HepG2 (cell line): ENCODE data around the gene FBXO9. TPM values are rescaled to one million over a fixed set of nuclear protein-coding genes. Genes with fewer than 3 reads are reported as not detected.

Source experiments
- AFF4 ChIP-seq: sonication (generic); formaldehyde crosslinking; IDR thresholded peaks from 2 replicates; pipeline ENCODE4 v1.4.0; 2020; ENCODE audit warnings: missing genetic modification reagents
- BRF2 ChIP-seq: sonication (generic); formaldehyde crosslinking; IDR thresholded peaks from 2 replicates; pipeline ENCODE4 v1.8.1; 2022; ENCODE audit warnings: mild to moderate bottlenecking, missing genetic modification reagents
- GATAD1 ChIP-seq: IDR thresholded peaks from 2 replicates; pipeline ENCODE4 v1.6.1; 2016; ENCODE audit warnings: missing genetic modification reagents, missing compliant biosample characterization
- GATAD2A ChIP-seq: IDR thresholded peaks from 2 replicates; pipeline ENCODE4 v1.6.1; 2016
- NCOA1 ChIP-seq: sonication (generic); formaldehyde crosslinking; IDR thresholded peaks from 2 replicates; pipeline ENCODE4 v1.9.0; 2021; ENCODE audit warnings: missing genetic modification reagents
- NR2F6 ChIP-seq, 2 experiments: IDR thresholded peaks; 2 replicates each; pipeline ENCODE4 v1.6.1; 2016; ENCODE audit warnings: antibody characterized with exemption in 1 of 2, mild to moderate bottlenecking in 1 of 2
- NR3C1 ChIP-seq: sonication (generic); formaldehyde crosslinking; IDR thresholded peaks from 2 replicates; pipeline ENCODE4 v1.4.0; 2020; ENCODE audit warnings: missing genetic modification reagents
- PAX8 ChIP-seq: sonication (generic); formaldehyde crosslinking; IDR thresholded peaks from 2 replicates; pipeline ENCODE4 v1.8.0; 2022; ENCODE audit warnings: mild to moderate bottlenecking, missing genetic modification reagents, borderline replicate concordance
- RERE ChIP-seq: IDR thresholded peaks from 2 replicates; pipeline ENCODE4 v1.6.1; 2016; ENCODE audit warnings: low read depth, missing genetic modification reagents, missing compliant biosample characterization
- SAP130 ChIP-seq: IDR thresholded peaks from 2 replicates; pipeline ENCODE4 v1.6.1; 2016; ENCODE audit warnings: low read depth
- SIN3B ChIP-seq: fragments of 150-350 bp; IDR thresholded peaks from 2 replicates; pipeline ENCODE4 v1.6.1; 2014; ENCODE audit warnings: low read length
- TBL1XR1 ChIP-seq: fragments of 150-350 bp; IDR thresholded peaks from 2 replicates; pipeline ENCODE4 v1.6.1; 2014; ENCODE audit warnings: borderline replicate concordance, low read length; ENCODE audit not compliant: partially characterized antibody
- ZNF33B ChIP-seq: sonication (generic); formaldehyde crosslinking; IDR thresholded peaks from 2 replicates; pipeline ENCODE4 v1.5.1; 2020; ENCODE audit warnings: mild to moderate bottlenecking, missing genetic modification reagents
- ZNF343 ChIP-seq: sonication (generic); formaldehyde crosslinking; IDR thresholded peaks from 2 replicates; pipeline ENCODE4 v1.4.0; 2020; ENCODE audit warnings: mild to moderate bottlenecking, missing genetic modification reagents
- ZNF749 ChIP-seq: sonication (generic); formaldehyde crosslinking; IDR thresholded peaks from 2 replicates; pipeline ENCODE4 v1.8.0; 2022; ENCODE audit warnings: mild to moderate bottlenecking, missing genetic modification reagents, moderate library complexity, borderline replicate concordance
- polyA plus RNA-seq, 8 experiments: library from polyadenylated mRNA; depleted of rRNA in 3 of 8; stranded (reverse) in 7 of 8; unstranded in 1 of 8; fragments of >200 nt; fragmentation: Illumina TruSeq in 4 of 8; extraction: Trizol in 4 of 8; gene quantifications; 2 replicates each; pipeline versions ENCODE4 v1.2.1 to v1.2.3, GENCODE V29; 2011 to 2016; ENCODE audit warnings: low read depth in 4 of 8, missing spikeins in 1 of 8, mixed read lengths in 1 of 8; ENCODE audit not compliant: insufficient read depth in 1 of 8
- total RNA-seq, 5 experiments: library from RNA; depleted of rRNA; stranded (reverse); fragments of >200 nt; fragmentation: Illumina TruSeq; extraction: Trizol; gene quantifications; 2 replicates each; pipeline ENCODE4 v1.2.3, GENCODE V29; 2016; ENCODE audit warnings: low read depth in 1 of 5
- TF ChIP-seq, protein P1 (sequence below): IDR thresholded peaks from 2 replicates; pipeline ENCODE4 v1.6.1; 2016; ENCODE audit warnings: mild to moderate bottlenecking
- TF ChIP-seq, protein P2 (sequence below): sonication (generic); formaldehyde crosslinking; IDR thresholded peaks from 2 replicates; pipeline ENCODE4 v1.5.0; 2020; ENCODE audit warnings: mild to moderate bottlenecking, missing genetic modification reagents

Gene FBXO9
- total and polyA plus RNA-seq, 2 of the 13 experiments (the other 11 are each of a cell fraction or from before 2014, with no cell fraction given): 64.3 to 98.4 TPM

- no peak for TF ChIP-seq RERE (CRISPR knock-in tag)
- no peak for TF ChIP-seq NR3C1
- TF ChIP-seq, protein P1, sequence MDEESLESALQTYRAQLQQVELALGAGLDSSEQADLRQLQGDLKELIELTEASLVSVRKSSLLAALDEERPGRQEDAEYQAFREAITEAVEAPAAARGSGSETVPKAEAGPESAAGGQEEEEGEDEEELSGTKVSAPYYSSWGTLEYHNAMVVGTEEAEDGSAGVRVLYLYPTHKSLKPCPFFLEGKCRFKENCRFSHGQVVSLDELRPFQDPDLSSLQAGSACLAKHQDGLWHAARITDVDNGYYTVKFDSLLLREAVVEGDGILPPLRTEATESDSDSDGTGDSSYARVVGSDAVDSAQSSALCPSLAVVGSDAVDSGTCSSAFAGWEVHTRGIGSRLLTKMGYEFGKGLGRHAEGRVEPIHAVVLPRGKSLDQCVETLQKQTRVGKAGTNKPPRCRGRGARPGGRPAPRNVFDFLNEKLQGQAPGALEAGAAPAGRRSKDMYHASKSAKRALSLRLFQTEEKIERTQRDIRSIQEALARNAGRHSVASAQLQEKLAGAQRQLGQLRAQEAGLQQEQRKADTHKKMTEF: no peak
- no peak for TF ChIP-seq TBL1XR1
- no peak for TF ChIP-seq PAX8 (CRISPR knock-in tag)
- TF ChIP-seq AFF4 (CRISPR knock-in tag): no peak
- TF ChIP-seq SIN3B: no peak
- peak; percentile 63 for TF ChIP-seq GATAD2A (CRISPR knock-in tag)
- no peak for TF ChIP-seq BRF2 (CRISPR knock-in tag)
- TF ChIP-seq NCOA1: no peak
- TF ChIP-seq ZNF33B (CRISPR knock-in tag): no peak
- TF ChIP-seq SAP130 (CRISPR knock-in tag): peak; percentile 49
- TF ChIP-seq, protein P2, sequence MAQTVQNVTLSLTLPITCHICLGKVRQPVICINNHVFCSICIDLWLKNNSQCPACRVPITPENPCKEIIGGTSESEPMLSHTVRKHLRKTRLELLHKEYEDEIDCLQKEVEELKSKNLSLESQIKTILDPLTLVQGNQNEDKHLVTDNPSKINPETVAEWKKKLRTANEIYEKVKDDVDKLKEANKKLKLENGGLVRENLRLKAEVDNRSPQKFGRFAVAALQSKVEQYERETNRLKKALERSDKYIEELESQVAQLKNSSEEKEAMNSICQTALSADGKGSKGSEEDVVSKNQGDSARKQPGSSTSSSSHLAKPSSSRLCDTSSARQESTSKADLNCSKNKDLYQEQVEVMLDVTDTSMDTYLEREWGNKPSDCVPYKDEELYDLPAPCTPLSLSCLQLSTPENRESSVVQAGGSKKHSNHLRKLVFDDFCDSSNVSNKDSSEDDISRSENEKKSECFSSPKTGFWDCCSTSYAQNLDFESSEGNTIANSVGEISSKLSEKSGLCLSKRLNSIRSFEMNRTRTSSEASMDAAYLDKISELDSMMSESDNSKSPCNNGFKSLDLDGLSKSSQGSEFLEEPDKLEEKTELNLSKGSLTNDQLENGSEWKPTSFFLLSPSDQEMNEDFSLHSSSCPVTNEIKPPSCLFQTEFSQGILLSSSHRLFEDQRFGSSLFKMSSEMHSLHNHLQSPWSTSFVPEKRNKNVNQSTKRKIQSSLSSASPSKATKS: no peak
- TF ChIP-seq NR2F6 (IDR thresholded peaks at IDR 0.05): no peak
- 0 out of 2 replicates have a peak, but pooled peaks have one; percentile 6 for TF ChIP-seq NR2F6 (CRISPR knock-in tag; IDR thresholded peaks at IDR 0.05)
- TF ChIP-seq ZNF749 (CRISPR knock-in tag): no peak
- no peak for TF ChIP-seq GATAD1 (CRISPR knock-in tag)
- no peak for TF ChIP-seq ZNF343 (CRISPR knock-in tag)
Measured at GRCh38 chr6:53112404-53112803, 47.2 kb downstream of the FBXO9 start (continued).
